Ovary (tissue), 3 donors: ENCODE data around the gene CAPRIN1.
"Not testable (repeated sequence)": the region's sequence is repeated elsewhere in the genome, so short reads cannot be mapped to it uniquely, and the experiment has no call there.

Experiments used
- POLR2A ChIP-seq: fragments of 450-650 bp; IDR thresholded peaks from one replicate; pipeline ENCODE4 v1.6.1; 2017; ENCODE audit warnings: antibody characterized with exemption, mild to moderate bottlenecking, moderate library complexity
- TF ChIP-seq, protein P1 (sequence below), 3 donors: fragments of 450-650 bp in 2 of 3; fragments of 200-600 bp in 1 of 3; IDR thresholded peaks; one replicate each; pipeline versions ENCODE4 v1.5.1 to v1.8.0; 2016 to 2022; ENCODE audit warnings: antibody characterized with exemption in 3 of 3, mild to moderate bottlenecking in 1 of 3
- donor health status: DM: no; HTN: no; CAD: no.

DNA sequence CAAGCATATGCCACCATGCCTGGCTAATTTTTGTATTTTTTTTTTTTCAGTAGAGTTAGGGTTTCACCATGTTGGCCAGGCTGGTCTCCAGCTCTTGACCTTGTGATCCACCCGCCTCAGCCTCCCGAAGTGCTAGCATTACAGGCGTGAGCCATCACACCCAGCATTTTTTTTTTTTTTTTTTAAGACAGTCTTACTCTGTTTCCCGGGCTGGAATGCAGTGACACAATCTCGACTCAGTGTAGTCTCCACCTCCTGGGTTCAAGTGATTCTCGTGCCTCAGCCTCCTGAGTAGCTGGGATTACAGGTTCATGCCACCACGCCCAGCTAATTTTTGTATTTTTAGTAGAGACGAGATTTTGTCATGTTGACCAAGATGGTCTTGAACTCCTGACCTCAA is 15.2 kb downstream of the CAPRIN1 start:
- TF ChIP-seq, protein P1, sequence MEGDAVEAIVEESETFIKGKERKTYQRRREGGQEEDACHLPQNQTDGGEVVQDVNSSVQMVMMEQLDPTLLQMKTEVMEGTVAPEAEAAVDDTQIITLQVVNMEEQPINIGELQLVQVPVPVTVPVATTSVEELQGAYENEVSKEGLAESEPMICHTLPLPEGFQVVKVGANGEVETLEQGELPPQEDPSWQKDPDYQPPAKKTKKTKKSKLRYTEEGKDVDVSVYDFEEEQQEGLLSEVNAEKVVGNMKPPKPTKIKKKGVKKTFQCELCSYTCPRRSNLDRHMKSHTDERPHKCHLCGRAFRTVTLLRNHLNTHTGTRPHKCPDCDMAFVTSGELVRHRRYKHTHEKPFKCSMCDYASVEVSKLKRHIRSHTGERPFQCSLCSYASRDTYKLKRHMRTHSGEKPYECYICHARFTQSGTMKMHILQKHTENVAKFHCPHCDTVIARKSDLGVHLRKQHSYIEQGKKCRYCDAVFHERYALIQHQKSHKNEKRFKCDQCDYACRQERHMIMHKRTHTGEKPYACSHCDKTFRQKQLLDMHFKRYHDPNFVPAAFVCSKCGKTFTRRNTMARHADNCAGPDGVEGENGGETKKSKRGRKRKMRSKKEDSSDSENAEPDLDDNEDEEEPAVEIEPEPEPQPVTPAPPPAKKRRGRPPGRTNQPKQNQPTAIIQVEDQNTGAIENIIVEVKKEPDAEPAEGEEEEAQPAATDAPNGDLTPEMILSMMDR (IDR thresholded peaks at IDR 0.05) = not testable (repeated sequence)
- TF ChIP-seq POLR2A = not testable (repeated sequence)
